HepG2 (cell line): ENCODE results near the gene WDR47. TPM values are rescaled to one million over a fixed set of nuclear protein-coding genes. Genes with fewer than 3 reads are reported as not detected.

Experiments
- ATF1 ChIP-seq: IDR thresholded peaks from 2 replicates; pipeline ENCODE4 v1.6.1; 2016; ENCODE audit warnings: mild to moderate bottlenecking, control low read depth
- CBX1 ChIP-seq: IDR thresholded peaks from one replicate; pipeline ENCODE4 v1.6.1; 2016; ENCODE audit warnings: antibody characterized with exemption, low read depth
- GABPA ChIP-seq, 2 experiments: IDR thresholded peaks; 2 replicates each; pipeline ENCODE4 v1.6.1; 2011 to 2016; ENCODE audit warnings: low read depth in 2 of 2, low read length in 1 of 2, missing biosample characterization in 1 of 2, missing genetic modification characterization in 1 of 2
- HES4 ChIP-seq: sonication (generic); formaldehyde crosslinking; IDR thresholded peaks from 2 replicates; pipeline ENCODE4 v1.9.0; 2021; ENCODE audit warnings: mild to moderate bottlenecking, missing genetic modification reagents, borderline replicate concordance
- KDM5A ChIP-seq: fragments of 200-600 bp; sonication (generic); IDR thresholded peaks from 2 replicates; pipeline ENCODE4 v1.7.0; 2018; ENCODE audit warnings: antibody characterized with exemption, mild to moderate bottlenecking, low read length, borderline replicate concordance
- LCORL ChIP-seq, 2 experiments: fragments of 450-650 bp in 1 of 2; sonication (generic) in 1 of 2; formaldehyde crosslinking in 1 of 2; IDR thresholded peaks; 2 replicates each; pipeline versions ENCODE4 v1.5.0 to v1.6.1; 2017 to 2020; ENCODE audit warnings: antibody characterized with exemption in 1 of 2, missing genetic modification reagents in 1 of 2
- NAIF1 ChIP-seq: sonication (generic); formaldehyde crosslinking; IDR thresholded peaks from 2 replicates; pipeline ENCODE4 v1.5.0; 2020; ENCODE audit warnings: mild to moderate bottlenecking, missing genetic modification reagents, borderline replicate concordance
- NFE2L1 ChIP-seq: sonication (generic); formaldehyde crosslinking; IDR thresholded peaks from 2 replicates; pipeline ENCODE4 v1.4.0; 2020; ENCODE audit warnings: missing genetic modification reagents, mild to moderate bottlenecking, borderline replicate concordance
- RCOR2 ChIP-seq: IDR thresholded peaks from 2 replicates; pipeline ENCODE4 v1.6.1; 2016; ENCODE audit warnings: missing biosample characterization, missing genetic modification reagents
- SIX1 ChIP-seq: sonication (generic); formaldehyde crosslinking; IDR thresholded peaks from 2 replicates; pipeline ENCODE4 v1.4.0; 2020; ENCODE audit warnings: missing genetic modification reagents, borderline replicate concordance
- TBX2 ChIP-seq: sonication (generic); formaldehyde crosslinking; IDR thresholded peaks from 2 replicates; pipeline ENCODE4 v1.5.0; 2020; ENCODE audit warnings: missing genetic modification reagents, mild to moderate bottlenecking, borderline replicate concordance
- ZNF138 ChIP-seq: sonication (generic); formaldehyde crosslinking; IDR thresholded peaks from 2 replicates; pipeline ENCODE4 v1.5.0; 2020; ENCODE audit warnings: mild to moderate bottlenecking, low read depth, missing genetic modification reagents
- ZNF30 ChIP-seq: sonication (generic); formaldehyde crosslinking; IDR thresholded peaks from 2 replicates; pipeline ENCODE4 v1.5.0; 2020; ENCODE audit warnings: mild to moderate bottlenecking, missing genetic modification reagents
- ZNF33A ChIP-seq: sonication (generic); formaldehyde crosslinking; IDR thresholded peaks from 2 replicates; pipeline ENCODE4 v1.5.1; 2020; ENCODE audit warnings: missing genetic modification reagents, mild to moderate bottlenecking, moderate library complexity, borderline replicate concordance
- ZNF383 ChIP-seq: sonication (generic); formaldehyde crosslinking; IDR thresholded peaks from 2 replicates; pipeline ENCODE4 v1.4.0; 2020; ENCODE audit warnings: missing genetic modification reagents, mild to moderate bottlenecking, borderline replicate concordance
- ZNF589 ChIP-seq: sonication (generic); formaldehyde crosslinking; conservative IDR thresholded peaks from 2 replicates; pipeline ENCODE4 v1.8.0; 2022; ENCODE audit warnings: mild to moderate bottlenecking, moderate library complexity, missing genetic modification reagents
- ZNF670 ChIP-seq: sonication (generic); formaldehyde crosslinking; IDR thresholded peaks from 2 replicates; pipeline ENCODE4 v1.8.0; 2022; ENCODE audit warnings: mild to moderate bottlenecking, missing genetic modification reagents, borderline replicate concordance
- ZNF674 ChIP-seq: sonication (generic); formaldehyde crosslinking; IDR thresholded peaks from 2 replicates; pipeline ENCODE4 v1.5.0; 2020; ENCODE audit warnings: low read depth, mild to moderate bottlenecking, missing genetic modification reagents
- polyA plus RNA-seq, 8 experiments: library from polyadenylated mRNA; depleted of rRNA in 3 of 8; stranded (reverse) in 7 of 8; unstranded in 1 of 8; fragments of >200 nt; fragmentation: Illumina TruSeq in 4 of 8; extraction: Trizol in 4 of 8; gene quantifications; 2 replicates each; pipeline versions ENCODE4 v1.2.1 to v1.2.3, GENCODE V29; 2011 to 2016; ENCODE audit warnings: low read depth in 4 of 8, missing spikeins in 1 of 8, mixed read lengths in 1 of 8; ENCODE audit not compliant: insufficient read depth in 1 of 8
- total RNA-seq, 5 experiments: library from RNA; depleted of rRNA; stranded (reverse); fragments of >200 nt; fragmentation: Illumina TruSeq; extraction: Trizol; gene quantifications; 2 replicates each; pipeline ENCODE4 v1.2.3, GENCODE V29; 2016; ENCODE audit warnings: low read depth in 1 of 5
- TF ChIP-seq, protein P1 (sequence below): sonication (generic); formaldehyde crosslinking; IDR thresholded peaks from 2 replicates; pipeline ENCODE4 v1.9.0; 2021; ENCODE audit warnings: missing genetic modification reagents, borderline replicate concordance
- TF ChIP-seq, protein P2 (sequence below): sonication (generic); formaldehyde crosslinking; IDR thresholded peaks from 2 replicates; pipeline ENCODE4 v1.4.0; 2020; ENCODE audit warnings: missing genetic modification reagents
- TF ChIP-seq, protein P3 (sequence below): sonication (generic); formaldehyde crosslinking; IDR thresholded peaks from 2 replicates; pipeline ENCODE4 v1.9.0; 2022; ENCODE audit warnings: low read depth, missing genetic modification reagents
- TF ChIP-seq, protein P4 (sequence below): sonication (generic); formaldehyde crosslinking; IDR thresholded peaks from 2 replicates; pipeline ENCODE4 v1.4.0; 2020; ENCODE audit warnings: missing genetic modification reagents
- TF ChIP-seq, protein P5 (sequence below): sonication (generic); formaldehyde crosslinking; conservative IDR thresholded peaks from 2 replicates; pipeline ENCODE4 v1.4.0; 2020; ENCODE audit warnings: missing genetic modification reagents

Gene WDR47
- total and polyA plus RNA-seq, 2 of the 13 experiments (the other 11 are each of a cell fraction or from before 2014, with no cell fraction given): 4.3 to 5.9 TPM

DNA sequence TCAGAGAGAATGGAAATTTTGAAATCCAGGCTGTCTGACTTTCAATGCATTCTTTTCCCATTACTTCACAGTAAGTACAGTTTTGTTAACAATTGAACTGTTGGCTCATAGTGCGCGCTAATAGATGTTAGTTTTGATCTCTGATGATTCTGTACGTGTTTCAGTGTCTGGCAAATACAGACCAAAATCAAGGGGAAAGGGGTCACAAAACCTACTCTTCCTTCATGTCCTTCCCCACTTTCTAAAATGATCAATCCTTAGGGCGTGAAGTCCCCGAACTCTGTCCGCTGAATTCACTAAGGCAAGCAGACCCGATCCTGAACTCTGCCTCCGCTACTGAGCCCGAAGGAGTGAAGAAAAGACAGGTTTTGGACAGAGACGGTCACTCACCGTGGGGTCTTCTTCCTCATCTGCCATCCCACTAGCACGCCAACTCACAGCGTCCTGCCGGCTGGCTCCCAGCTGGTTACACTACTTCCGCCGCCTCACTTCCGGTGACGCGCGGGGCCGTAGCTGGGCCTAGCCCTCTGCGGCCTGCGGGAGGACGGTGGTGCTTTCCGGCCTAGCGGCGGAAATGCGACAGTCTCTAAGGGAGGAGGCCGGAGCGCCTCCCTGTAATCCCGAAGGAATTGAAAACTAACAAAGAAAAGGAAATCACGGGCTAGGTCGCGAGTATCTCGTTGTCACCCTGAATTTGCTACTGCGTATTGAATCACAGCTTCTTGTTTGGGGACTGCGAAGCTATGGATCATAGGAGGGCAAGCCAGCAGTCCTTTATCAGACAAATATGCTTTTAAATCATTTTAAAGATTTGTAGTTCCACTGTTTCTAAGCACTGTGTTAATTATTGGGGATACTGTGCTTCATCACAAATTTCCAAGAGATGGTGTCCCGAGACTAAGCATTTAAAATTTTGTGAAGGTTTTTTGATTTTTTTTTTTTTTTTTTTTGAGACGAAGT, 33.9 kb upstream of the WDR47 start, which contains the start of gene TAF13 (continued):
- no peak for TF ChIP-seq ZNF138 (CRISPR knock-in tag)
- no peak for TF ChIP-seq LCORL (IDR thresholded peaks at IDR 0.05)
- no peak for TF ChIP-seq LCORL (CRISPR knock-in tag; IDR thresholded peaks at IDR 0.05)
- TF ChIP-seq, protein P1, sequence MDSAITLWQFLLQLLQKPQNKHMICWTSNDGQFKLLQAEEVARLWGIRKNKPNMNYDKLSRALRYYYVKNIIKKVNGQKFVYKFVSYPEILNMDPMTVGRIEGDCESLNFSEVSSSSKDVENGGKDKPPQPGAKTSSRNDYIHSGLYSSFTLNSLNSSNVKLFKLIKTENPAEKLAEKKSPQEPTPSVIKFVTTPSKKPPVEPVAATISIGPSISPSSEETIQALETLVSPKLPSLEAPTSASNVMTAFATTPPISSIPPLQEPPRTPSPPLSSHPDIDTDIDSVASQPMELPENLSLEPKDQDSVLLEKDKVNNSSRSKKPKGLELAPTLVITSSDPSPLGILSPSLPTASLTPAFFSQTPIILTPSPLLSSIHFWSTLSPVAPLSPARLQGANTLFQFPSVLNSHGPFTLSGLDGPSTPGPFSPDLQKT (CRISPR knock-in tag): no peak
- TF ChIP-seq ZNF674 (CRISPR knock-in tag): no peak
- TF ChIP-seq KDM5A: peak; percentile 80
- TF ChIP-seq, protein P2, sequence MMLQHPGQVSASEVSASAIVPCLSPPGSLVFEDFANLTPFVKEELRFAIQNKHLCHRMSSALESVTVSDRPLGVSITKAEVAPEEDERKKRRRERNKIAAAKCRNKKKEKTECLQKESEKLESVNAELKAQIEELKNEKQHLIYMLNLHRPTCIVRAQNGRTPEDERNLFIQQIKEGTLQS (CRISPR knock-in tag): no peak; the same call in 1 of the 2 replicates
- TF ChIP-seq, protein P3, sequence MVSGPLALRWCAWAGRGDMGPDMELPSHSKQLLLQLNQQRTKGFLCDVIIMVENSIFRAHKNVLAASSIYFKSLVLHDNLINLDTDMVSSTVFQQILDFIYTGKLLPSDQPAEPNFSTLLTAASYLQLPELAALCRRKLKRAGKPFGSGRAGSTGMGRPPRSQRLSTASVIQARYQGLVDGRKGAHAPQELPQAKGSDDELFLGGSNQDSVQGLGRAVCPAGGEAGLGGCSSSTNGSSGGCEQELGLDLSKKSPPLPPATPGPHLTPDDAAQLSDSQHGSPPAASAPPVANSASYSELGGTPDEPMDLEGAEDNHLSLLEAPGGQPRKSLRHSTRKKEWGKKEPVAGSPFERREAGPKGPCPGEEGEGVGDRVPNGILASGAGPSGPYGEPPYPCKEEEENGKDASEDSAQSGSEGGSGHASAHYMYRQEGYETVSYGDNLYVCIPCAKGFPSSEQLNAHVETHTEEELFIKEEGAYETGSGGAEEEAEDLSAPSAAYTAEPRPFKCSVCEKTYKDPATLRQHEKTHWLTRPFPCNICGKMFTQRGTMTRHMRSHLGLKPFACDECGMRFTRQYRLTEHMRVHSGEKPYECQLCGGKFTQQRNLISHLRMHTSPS (CRISPR knock-in tag): no peak
- TF ChIP-seq SIX1 (CRISPR knock-in tag): no peak
- TF ChIP-seq NFE2L1 (CRISPR knock-in tag): no peak
- TF ChIP-seq ZNF33A (CRISPR knock-in tag): no peak
- no peak for TF ChIP-seq HES4 (CRISPR knock-in tag)
- 0 out of 2 replicates have a peak, but pooled peaks have one; percentile 69 for TF ChIP-seq NAIF1 (CRISPR knock-in tag)
- no peak for TF ChIP-seq RCOR2 (CRISPR knock-in tag)
- TF ChIP-seq ZNF589 (CRISPR knock-in tag): no peak
- TF ChIP-seq TBX2 (CRISPR knock-in tag): peak; percentile 60
- TF ChIP-seq ATF1 (CRISPR knock-in tag): peak; percentile 86
- TF ChIP-seq CBX1: peak; percentile 70
- peak; percentile 96 for TF ChIP-seq GABPA (IDR thresholded peaks at IDR 0.05; ENCODE audit: low read depth, low read length)
- peak; percentile 100 for TF ChIP-seq GABPA (CRISPR knock-in tag; IDR thresholded peaks at IDR 0.05; ENCODE audit: low read depth)
- TF ChIP-seq, protein P4, sequence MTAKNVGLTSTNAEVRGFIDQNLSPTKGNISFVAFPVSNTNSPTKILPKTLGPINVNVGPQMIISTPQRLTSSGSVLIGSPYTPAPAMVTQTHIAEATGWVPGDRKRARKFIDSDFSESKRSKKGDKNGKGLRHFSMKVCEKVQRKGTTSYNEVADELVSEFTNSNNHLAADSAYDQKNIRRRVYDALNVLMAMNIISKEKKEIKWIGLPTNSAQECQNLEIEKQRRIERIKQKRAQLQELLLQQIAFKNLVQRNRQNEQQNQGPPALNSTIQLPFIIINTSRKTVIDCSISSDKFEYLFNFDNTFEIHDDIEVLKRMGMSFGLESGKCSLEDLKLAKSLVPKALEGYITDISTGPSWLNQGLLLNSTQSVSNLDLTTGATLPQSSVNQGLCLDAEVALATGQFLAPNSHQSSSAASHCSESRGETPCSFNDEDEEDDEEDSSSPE: peak; percentile 58
- TF ChIP-seq ZNF670: 0 out of 2 replicates have a peak, but pooled peaks have one; percentile 44
- TF ChIP-seq, protein P5, sequence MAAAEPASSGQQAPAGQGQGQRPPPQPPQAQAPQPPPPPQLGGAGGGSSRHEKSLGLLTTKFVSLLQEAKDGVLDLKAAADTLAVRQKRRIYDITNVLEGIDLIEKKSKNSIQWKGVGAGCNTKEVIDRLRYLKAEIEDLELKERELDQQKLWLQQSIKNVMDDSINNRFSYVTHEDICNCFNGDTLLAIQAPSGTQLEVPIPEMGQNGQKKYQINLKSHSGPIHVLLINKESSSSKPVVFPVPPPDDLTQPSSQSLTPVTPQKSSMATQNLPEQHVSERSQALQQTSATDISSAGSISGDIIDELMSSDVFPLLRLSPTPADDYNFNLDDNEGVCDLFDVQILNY (CRISPR knock-in tag): no peak; the same call in 1 of the 2 replicates
- TF ChIP-seq ZNF30 (CRISPR knock-in tag): no peak
- no peak for TF ChIP-seq ZNF383 (CRISPR knock-in tag)
